ENCODE data around the gene CISH. TPM values are rescaled to one million over a fixed set of nuclear protein-coding genes. Genes with fewer than 3 reads are reported as not detected.

CISH gene
- polyA plus RNA-seq, 4 donors, result 4.8 to 47.0 (median 7.4) TPM

DNA sequence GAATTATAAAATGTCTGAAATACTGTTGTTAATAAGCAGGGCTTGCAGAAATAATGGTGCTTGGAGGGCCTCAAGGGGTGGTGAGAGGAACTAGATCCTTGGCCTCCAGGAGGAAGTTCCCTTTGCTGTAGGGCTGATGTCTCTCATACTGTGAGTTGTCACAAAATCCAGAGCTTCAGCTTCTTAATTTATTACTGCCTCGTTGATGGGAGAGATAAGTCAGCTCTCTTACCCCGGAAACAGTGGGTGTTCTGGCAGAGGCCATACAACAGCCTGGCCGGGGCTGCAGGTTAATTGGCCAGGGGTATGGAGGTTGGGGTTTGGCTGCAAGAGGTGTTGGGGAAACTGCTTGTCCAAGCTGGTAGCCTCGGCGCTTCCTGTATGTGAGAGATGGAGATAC is 20.9 kb upstream of the CISH start:
- H3K27me3 ChIP-seq (ENCODE audit: control insufficient read depth in 3 of 3, insufficient read depth in 3 of 3, low read length in 3 of 3), result no peaks in the 10 kb centered on the region
- 43 to 59% (median 58%) methylated on average over 5 of the region's 5 CpGs for WGBS, 3 donors
- no peak overlapping the region for H3K4me3 ChIP-seq (ENCODE audit: low read depth in 1 of 3, low read length in 3 of 3)
- H3K4me1 ChIP-seq (ENCODE audit: control insufficient read depth in 3 of 3, insufficient read depth in 2 of 3, low read depth in 1 of 3, low read length in 2 of 3), result peaks cover 0 to 4% (median 3%) of the 10 kb centered on the region in 3 donors
- H3K9me3 ChIP-seq (ENCODE audit: control insufficient read depth in 2 of 2, insufficient read depth in 1 of 2, low read depth in 1 of 2, low read length in 1 of 2), result no peaks in the 10 kb centered on the region
- FAIRE-seq (no peak), DNase-seq (no peak)
- H3K36me3 ChIP-seq (ENCODE audit: control insufficient read depth in 3 of 3, insufficient read depth in 2 of 3, low read depth in 1 of 3, low read length in 3 of 3), result peaks cover 0 to 50% (median 0%) of the 10 kb centered on the region in 3 donors
- H3K27ac ChIP-seq (ENCODE audit: low read depth in 1 of 3, low read length in 2 of 3), result no peak overlapping the region

DNA sequence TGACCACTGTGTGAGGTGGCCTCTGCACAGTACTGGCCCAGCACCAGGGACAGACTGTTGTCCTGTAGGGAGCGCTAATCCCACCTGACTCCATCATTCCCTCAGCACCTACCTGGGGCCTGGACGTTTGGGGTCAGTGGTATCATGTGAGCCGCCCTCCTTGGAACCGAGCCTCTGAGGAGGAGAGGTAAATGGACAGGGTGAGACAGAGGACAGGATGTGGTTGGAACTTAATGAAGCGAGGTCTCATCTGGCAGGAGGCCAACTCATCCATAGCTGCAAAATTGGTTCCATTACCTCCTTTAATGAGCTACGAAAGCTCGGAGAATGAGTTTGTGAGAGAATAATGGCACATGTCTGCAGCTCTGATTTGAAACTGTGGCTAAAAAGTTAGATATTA is 19.3 kb upstream of the CISH start:
- Histone ChIP-seq H3K4me3 (ENCODE audit: low read depth in 1 of 3, low read length in 3 of 3) (no peak overlapping the region), H3K4me1 (ENCODE audit: control insufficient read depth in 3 of 3, insufficient read depth in 2 of 3, low read depth in 1 of 3, low read length in 2 of 3) (peaks cover 0 to 4% (median 3%) of the 10 kb centered on the region in 3 donors), H3K36me3 (ENCODE audit: control insufficient read depth in 3 of 3, insufficient read depth in 2 of 3, low read depth in 1 of 3, low read length in 3 of 3) (peaks cover 0 to 63% (median 0%) of the 10 kb centered on the region in 3 donors), H3K27ac (ENCODE audit: low read depth in 1 of 3, low read length in 2 of 3) (no peak overlapping the region), H3K27me3 (ENCODE audit: control insufficient read depth in 3 of 3, insufficient read depth in 3 of 3, low read length in 3 of 3) (no peaks in the 10 kb centered on the region), H3K9me3 (ENCODE audit: control insufficient read depth in 2 of 2, insufficient read depth in 1 of 2, low read depth in 1 of 2, low read length in 1 of 2) (no peaks in the 10 kb centered on the region)
- 71 to 86% (median 72%) methylated on average over 7 of the region's 7 CpGs for WGBS, 3 donors
- FAIRE-seq, result no peak
- DNase-seq, result no peak

DNA sequence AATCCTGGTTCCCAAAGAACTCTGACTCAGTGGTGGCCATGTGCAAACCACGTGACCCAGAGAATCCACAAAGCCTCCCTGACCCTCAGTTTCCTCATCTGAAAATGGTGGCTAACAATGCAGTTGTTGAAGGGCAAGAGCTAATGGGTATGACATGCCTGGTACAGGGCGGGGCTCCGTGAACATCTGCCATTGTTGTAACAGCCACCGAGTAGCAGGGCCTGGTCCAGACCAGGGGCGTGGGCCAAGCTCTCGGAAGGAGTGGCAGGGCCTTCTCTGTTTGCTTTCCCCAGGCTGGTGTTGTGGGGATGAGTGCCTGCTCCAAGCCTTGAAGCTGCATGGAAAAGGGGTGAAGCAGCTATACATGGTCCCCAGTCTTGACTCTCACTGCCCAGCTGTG is 18.8 kb upstream of the CISH start:
- no peak overlapping the region for H3K27ac ChIP-seq (ENCODE audit: low read depth in 1 of 3, low read length in 2 of 3)
- H3K4me1 ChIP-seq (ENCODE audit: control insufficient read depth in 3 of 3, insufficient read depth in 2 of 3, low read depth in 1 of 3, low read length in 2 of 3), result peaks cover 0 to 4% (median 3%) of the 10 kb centered on the region in 3 donors
- FAIRE-seq (no peak), DNase-seq (no peak)
- H3K36me3 ChIP-seq (ENCODE audit: control insufficient read depth in 3 of 3, insufficient read depth in 2 of 3, low read depth in 1 of 3, low read length in 3 of 3), result peaks cover 0 to 67% (median 0%) of the 10 kb centered on the region in 3 donors
- no peak overlapping the region for H3K4me3 ChIP-seq (ENCODE audit: low read depth in 1 of 3, low read length in 3 of 3)
- no peaks in the 10 kb centered on the region for H3K9me3 ChIP-seq (ENCODE audit: control insufficient read depth in 2 of 2, insufficient read depth in 1 of 2, low read depth in 1 of 2, low read length in 1 of 2)
- 71 to 84% (median 82%) methylated on average over 6 of the region's 6 CpGs for WGBS, 3 donors
- H3K27me3 ChIP-seq (ENCODE audit: control insufficient read depth in 3 of 3, insufficient read depth in 3 of 3, low read length in 3 of 3), result no peaks in the 10 kb centered on the region

- Histone ChIP-seq H3K36me3 (ENCODE audit: control insufficient read depth in 3 of 3, insufficient read depth in 2 of 3, low read depth in 1 of 3, low read length in 3 of 3) (peaks cover 0 to 72% (median 0%) of the 10 kb centered on the region in 3 donors), H3K27ac (ENCODE audit: low read depth in 1 of 3, low read length in 2 of 3) (no peak overlapping the region), H3K4me3 (ENCODE audit: low read depth in 1 of 3, low read length in 3 of 3) (no peak overlapping the region), H3K4me1 (ENCODE audit: control insufficient read depth in 3 of 3, insufficient read depth in 2 of 3, low read depth in 1 of 3, low read length in 2 of 3) (peaks cover 1 to 4% (median 3%) of the 10 kb centered on the region in 3 donors), H3K27me3 (ENCODE audit: control insufficient read depth in 3 of 3, insufficient read depth in 3 of 3, low read length in 3 of 3) (no peaks in the 10 kb centered on the region), H3K9me3 (ENCODE audit: control insufficient read depth in 2 of 2, insufficient read depth in 1 of 2, low read depth in 1 of 2, low read length in 1 of 2) (no peaks in the 10 kb centered on the region)
- FAIRE-seq (no peak), DNase-seq (no peak)
- WGBS, 3 donors, result 92 to 96% (median 94%) methylated on average over 3 of the region's 3 CpGs
Measured at GRCh38 chr3:50628601-50629000, 17.0 kb upstream of the CISH start.

GRCh38 chr3:50627407-50628051 is 16.0 kb upstream of the CISH start:
- no peak overlapping the region for H3K27ac ChIP-seq (ENCODE audit: low read depth in 1 of 3, low read length in 2 of 3)
- peaks cover 1 to 7% (median 2%) of the 10 kb centered on the region in 3 donors for H3K4me1 ChIP-seq (ENCODE audit: control insufficient read depth in 3 of 3, insufficient read depth in 2 of 3, low read depth in 1 of 3, low read length in 2 of 3)
- H3K4me3 ChIP-seq (ENCODE audit: low read depth in 1 of 3, low read length in 3 of 3), result no peak overlapping the region
- FAIRE-seq (no peak), DNase-seq (no peak)
- no peaks in the 10 kb centered on the region for H3K27me3 ChIP-seq (ENCODE audit: control insufficient read depth in 3 of 3, insufficient read depth in 3 of 3, low read length in 3 of 3)
- H3K36me3 ChIP-seq (ENCODE audit: control insufficient read depth in 3 of 3, insufficient read depth in 2 of 3, low read depth in 1 of 3, low read length in 3 of 3), result peaks cover 0 to 80% (median 0%) of the 10 kb centered on the region in 3 donors
- WGBS, 3 donors, result 50 to 70% (median 62%) methylated on average over 6 of the region's 6 CpGs
- H3K9me3 ChIP-seq (ENCODE audit: control insufficient read depth in 2 of 2, insufficient read depth in 1 of 2, low read depth in 1 of 2, low read length in 1 of 2), result no peaks in the 10 kb centered on the region

GRCh38 chr3:50626401-50626800 is 14.8 kb upstream of the CISH start:
- H3K9me3 ChIP-seq (ENCODE audit: control insufficient read depth in 2 of 2, insufficient read depth in 1 of 2, low read depth in 1 of 2, low read length in 1 of 2), result no peaks in the 10 kb centered on the region
- 87 to 93% (median 90%) methylated on average over 3 of the region's 3 CpGs for WGBS, 3 donors
- peaks cover 0 to 7% (median 2%) of the 10 kb centered on the region in 3 donors for H3K4me1 ChIP-seq (ENCODE audit: control insufficient read depth in 3 of 3, insufficient read depth in 2 of 3, low read depth in 1 of 3, low read length in 2 of 3)
- DNase-seq, result no peak
- no peak overlapping the region for H3K27ac ChIP-seq (ENCODE audit: low read depth in 1 of 3, low read length in 2 of 3)
- H3K27me3 ChIP-seq (ENCODE audit: control insufficient read depth in 3 of 3, insufficient read depth in 3 of 3, low read length in 3 of 3), result no peaks in the 10 kb centered on the region
- H3K4me3 ChIP-seq (ENCODE audit: low read depth in 1 of 3, low read length in 3 of 3), result no peak overlapping the region
- H3K36me3 ChIP-seq (ENCODE audit: control insufficient read depth in 3 of 3, insufficient read depth in 2 of 3, low read depth in 1 of 3, low read length in 3 of 3), result peaks cover 0 to 88% (median 0%) of the 10 kb centered on the region in 3 donors
- no peak for FAIRE-seq

DNA sequence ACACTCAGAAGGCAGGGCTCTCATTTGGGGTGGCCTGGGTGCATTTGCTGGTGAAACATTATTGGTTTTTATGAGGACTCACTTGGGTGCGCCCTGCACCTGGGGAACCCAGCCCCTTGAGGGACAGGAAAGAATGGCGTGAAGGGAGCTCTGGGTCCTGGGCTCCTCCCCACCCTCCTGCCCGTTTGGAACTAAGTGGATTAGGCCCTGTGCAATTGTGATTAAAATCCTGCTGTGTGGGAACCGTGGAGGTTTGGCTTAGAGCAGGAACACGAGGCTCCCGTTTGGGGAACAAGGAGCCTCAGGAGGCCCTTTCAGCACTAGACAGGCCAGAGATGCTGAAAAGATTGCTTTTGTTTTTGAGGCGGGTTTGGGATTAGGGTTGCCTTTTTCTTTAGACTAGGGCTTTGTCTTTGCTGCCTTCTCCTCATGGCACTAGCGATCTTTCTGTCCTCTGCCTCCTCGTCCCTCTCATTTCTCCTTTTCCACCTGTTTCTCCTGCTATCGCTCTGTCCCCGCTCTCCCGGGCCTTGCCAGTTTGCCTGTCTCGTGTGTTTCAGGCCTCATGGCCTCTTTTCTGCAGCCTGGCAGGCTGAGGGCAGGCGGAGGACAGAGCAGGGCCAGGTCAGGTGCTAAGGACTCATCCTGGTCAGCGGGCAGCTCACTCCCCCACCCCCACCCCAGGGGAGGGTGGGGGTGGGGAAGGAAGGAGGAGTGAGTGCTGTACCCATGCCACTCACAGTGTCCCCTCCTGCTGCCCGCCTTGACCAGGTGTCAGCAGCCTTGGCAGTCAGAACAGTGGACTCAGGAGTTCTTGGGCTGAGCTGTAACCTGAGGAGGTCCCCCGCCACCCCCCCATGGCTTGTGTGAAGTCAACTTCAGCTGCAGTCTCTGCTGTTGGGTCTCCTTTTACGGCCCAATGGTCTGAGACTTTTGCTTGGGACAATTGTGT is 13.9 kb upstream of the CISH start:
- 75 to 82% (median 81%) methylated on average over 17 to 18 of the region's 18 CpGs for WGBS, 3 donors
- Histone ChIP-seq H3K4me3 (ENCODE audit: low read depth in 1 of 3, low read length in 3 of 3) (no peak overlapping the region), H3K27me3 (ENCODE audit: control insufficient read depth in 3 of 3, insufficient read depth in 3 of 3, low read length in 3 of 3) (no peaks in the 10 kb centered on the region), H3K9me3 (ENCODE audit: control insufficient read depth in 2 of 2, insufficient read depth in 1 of 2, low read depth in 1 of 2, low read length in 1 of 2) (no peaks in the 10 kb centered on the region), H3K36me3 (ENCODE audit: control insufficient read depth in 3 of 3, insufficient read depth in 2 of 3, low read depth in 1 of 3, low read length in 3 of 3) (peaks cover 0 to 89% (median 0%) of the 10 kb centered on the region in 3 donors), H3K4me1 (ENCODE audit: control insufficient read depth in 3 of 3, insufficient read depth in 2 of 3, low read depth in 1 of 3, low read length in 2 of 3) (peaks cover 0 to 4% (median 4%) of the 10 kb centered on the region in 3 donors), H3K27ac (ENCODE audit: low read depth in 1 of 3, low read length in 2 of 3) (no peak overlapping the region)
- FAIRE-seq (no peak), DNase-seq (no peak)

DNA sequence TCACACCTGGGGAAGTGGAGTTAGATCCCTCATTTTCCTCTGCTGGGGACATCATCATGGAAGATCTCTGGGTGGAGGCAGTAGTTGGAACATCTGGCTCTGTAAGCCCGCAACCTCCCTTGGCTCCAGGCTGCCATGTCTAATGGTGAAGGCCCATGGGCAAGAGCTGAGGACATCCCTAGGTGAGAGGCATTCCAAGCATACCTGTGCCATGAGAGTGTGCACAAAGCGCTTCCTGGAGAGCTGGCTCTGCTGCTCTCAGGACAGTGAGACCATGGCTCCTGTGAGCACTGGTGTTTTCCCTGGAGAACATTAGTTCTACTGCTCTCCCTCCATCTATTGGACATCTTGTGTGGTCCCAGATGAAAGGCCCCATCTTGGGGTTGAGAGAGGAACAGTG is 13.1 kb upstream of the CISH start:
- Histone ChIP-seq H3K4me1 (ENCODE audit: control insufficient read depth in 3 of 3, insufficient read depth in 2 of 3, low read depth in 1 of 3, low read length in 2 of 3) (peaks cover 0 to 10% (median 6%) of the 10 kb centered on the region in 3 donors), H3K27ac (ENCODE audit: low read depth in 1 of 3, low read length in 2 of 3) (peak overlapping the region in 1 of 3 donors; percentile 10), H3K9me3 (ENCODE audit: control insufficient read depth in 2 of 2, insufficient read depth in 1 of 2, low read depth in 1 of 2, low read length in 1 of 2) (no peaks in the 10 kb centered on the region), H3K36me3 (ENCODE audit: control insufficient read depth in 3 of 3, insufficient read depth in 2 of 3, low read depth in 1 of 3, low read length in 3 of 3) (peaks cover 0 to 89% (median 0%) of the 10 kb centered on the region in 3 donors), H3K4me3 (ENCODE audit: low read depth in 1 of 3, low read length in 3 of 3) (no peak overlapping the region), H3K27me3 (ENCODE audit: control insufficient read depth in 3 of 3, insufficient read depth in 3 of 3, low read length in 3 of 3) (no peaks in the 10 kb centered on the region)
- 93 to 98% (median 98%) methylated on average over 2 of the region's 2 CpGs for WGBS, 3 donors
- no peak for DNase-seq
- FAIRE-seq, result no peak
